Lower lobe of right lung (tissue), 2 donors: ENCODE measurements around the gene DRGX. TPM values are rescaled to one million over a fixed set of nuclear protein-coding genes. Genes with fewer than 3 reads are reported as not detected.

Experiments used
- ATAC-seq, 2 donors: fragments of 200-7000 bp; cut with Tn5 transposase; one replicate each; pipeline ENCODE4 v1.9.1; 2020 to 2022; ENCODE audit warnings: mild to moderate bottlenecking in 2 of 2, moderate library complexity in 2 of 2
- DNase-seq: peaks from one replicate; pipeline ENCODE4 v3.0.0-alpha.2; 2020
- H3K27ac ChIP-seq: fragments of 200-600 bp; one replicate; pipeline ENCODE4 v1.8.0; 2022
- H3K27me3 ChIP-seq: fragments of 200-600 bp; one replicate; pipeline ENCODE4 v1.8.0; 2022; ENCODE audit warnings: low read depth
- H3K36me3 ChIP-seq: fragments of 200-600 bp; one replicate; pipeline ENCODE4 v1.8.0; 2022; ENCODE audit warnings: mild to moderate bottlenecking
- H3K4me1 ChIP-seq: fragments of 200-600 bp; one replicate; pipeline ENCODE4 v1.8.0; 2022
- H3K4me3 ChIP-seq: fragments of 200-600 bp; one replicate; pipeline ENCODE4 v1.8.0; 2022; ENCODE audit warnings: mild to moderate bottlenecking
- H3K9me3 ChIP-seq: fragments of 200-600 bp; one replicate; pipeline ENCODE4 v1.8.0; 2022
- intact Hi-C: fragments of 100-400 bp; cut with DNase I; formaldehyde crosslinking; loops from one replicate; pipeline ENCODE4 v1.11.0; 2022
- total RNA-seq: library from RNA; stranded (reverse); fragmentation: NEBNext Ultra II Directional; extraction: Animal tissue kit (Norgen Biotek cat#: 25700); gene quantifications from one replicate; pipeline ENCODE4 v1.2.1, GENCODE V29; 2021
- TF ChIP-seq, protein P1 (sequence below): fragments of 200-600 bp; IDR thresholded peaks from one replicate; pipeline ENCODE4 v1.8.0; 2022; ENCODE audit warnings: antibody characterized with exemption, mild to moderate bottlenecking
- donor health status: DM: no; HTN: yes; CAD: no; lungs with severe emphysema.

The DRGX gene
- total RNA-seq, 1 donor from 2014 or later = not detected

DNA sequence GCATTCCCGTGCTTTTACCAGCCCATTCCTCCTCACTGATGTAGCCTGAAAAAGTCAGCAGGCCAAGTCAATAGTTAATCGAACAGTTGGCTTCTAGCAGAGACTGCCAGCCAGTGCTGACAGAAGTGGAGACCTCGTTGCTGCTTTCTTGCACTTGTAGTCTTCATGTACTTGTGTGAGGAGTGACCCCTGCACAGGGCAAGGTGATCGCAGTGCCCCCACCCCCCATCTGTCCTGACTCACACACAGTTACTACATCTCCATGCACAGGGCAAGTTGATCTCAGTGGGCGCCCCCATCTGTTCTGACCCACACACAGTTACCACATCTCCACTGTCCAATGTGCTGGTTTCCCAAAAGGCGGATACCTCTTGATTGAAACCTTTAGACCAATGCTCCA, 62.7 kb downstream of the DRGX start:
- H3K36me3 ChIP-seq = no peaks in the 10 kb centered on the region
- ATAC-seq (no peak), DNase-seq (no peak)
- H3K27me3 ChIP-seq = no peaks in the 10 kb centered on the region
- no peak overlapping the region for H3K27ac ChIP-seq
- intact Hi-C loops = no loop called here
- TF ChIP-seq, protein P1, sequence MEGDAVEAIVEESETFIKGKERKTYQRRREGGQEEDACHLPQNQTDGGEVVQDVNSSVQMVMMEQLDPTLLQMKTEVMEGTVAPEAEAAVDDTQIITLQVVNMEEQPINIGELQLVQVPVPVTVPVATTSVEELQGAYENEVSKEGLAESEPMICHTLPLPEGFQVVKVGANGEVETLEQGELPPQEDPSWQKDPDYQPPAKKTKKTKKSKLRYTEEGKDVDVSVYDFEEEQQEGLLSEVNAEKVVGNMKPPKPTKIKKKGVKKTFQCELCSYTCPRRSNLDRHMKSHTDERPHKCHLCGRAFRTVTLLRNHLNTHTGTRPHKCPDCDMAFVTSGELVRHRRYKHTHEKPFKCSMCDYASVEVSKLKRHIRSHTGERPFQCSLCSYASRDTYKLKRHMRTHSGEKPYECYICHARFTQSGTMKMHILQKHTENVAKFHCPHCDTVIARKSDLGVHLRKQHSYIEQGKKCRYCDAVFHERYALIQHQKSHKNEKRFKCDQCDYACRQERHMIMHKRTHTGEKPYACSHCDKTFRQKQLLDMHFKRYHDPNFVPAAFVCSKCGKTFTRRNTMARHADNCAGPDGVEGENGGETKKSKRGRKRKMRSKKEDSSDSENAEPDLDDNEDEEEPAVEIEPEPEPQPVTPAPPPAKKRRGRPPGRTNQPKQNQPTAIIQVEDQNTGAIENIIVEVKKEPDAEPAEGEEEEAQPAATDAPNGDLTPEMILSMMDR = no peak
- H3K4me1 ChIP-seq = no peaks in the 10 kb centered on the region
- no peaks in the 10 kb centered on the region for H3K9me3 ChIP-seq
- H3K4me3 ChIP-seq = no peak overlapping the region

DNA sequence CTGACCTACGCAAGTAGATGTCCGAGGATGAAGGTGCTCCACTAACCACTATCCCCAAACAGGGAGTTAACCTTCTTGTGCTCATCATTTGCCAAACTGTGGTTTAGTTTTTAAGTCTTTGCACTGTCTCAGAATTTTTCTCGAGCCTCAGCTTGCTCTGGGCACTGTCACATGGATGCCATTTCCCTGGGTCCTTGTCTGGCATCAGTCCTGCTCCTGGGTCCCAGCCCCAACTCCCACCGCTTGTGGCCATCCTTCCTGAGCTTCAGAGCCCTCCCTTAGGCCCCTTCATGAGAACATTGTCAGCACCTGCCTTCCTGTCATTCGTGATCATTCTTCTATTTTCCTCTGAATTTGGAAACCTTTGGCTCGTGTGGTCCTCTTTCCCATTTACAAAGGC, 63.1 kb downstream of the DRGX start:
- H3K4me3 ChIP-seq = no peak overlapping the region
- H3K36me3 ChIP-seq = no peaks in the 10 kb centered on the region
- H3K9me3 ChIP-seq = no peaks in the 10 kb centered on the region
- H3K27ac ChIP-seq = no peak overlapping the region
- H3K27me3 ChIP-seq = no peaks in the 10 kb centered on the region
- TF ChIP-seq, protein P1 = no peak
- DNase-seq (no peak), ATAC-seq (no peak)
- intact Hi-C loops = no loop called here
- H3K4me1 ChIP-seq = no peaks in the 10 kb centered on the region

DNA sequence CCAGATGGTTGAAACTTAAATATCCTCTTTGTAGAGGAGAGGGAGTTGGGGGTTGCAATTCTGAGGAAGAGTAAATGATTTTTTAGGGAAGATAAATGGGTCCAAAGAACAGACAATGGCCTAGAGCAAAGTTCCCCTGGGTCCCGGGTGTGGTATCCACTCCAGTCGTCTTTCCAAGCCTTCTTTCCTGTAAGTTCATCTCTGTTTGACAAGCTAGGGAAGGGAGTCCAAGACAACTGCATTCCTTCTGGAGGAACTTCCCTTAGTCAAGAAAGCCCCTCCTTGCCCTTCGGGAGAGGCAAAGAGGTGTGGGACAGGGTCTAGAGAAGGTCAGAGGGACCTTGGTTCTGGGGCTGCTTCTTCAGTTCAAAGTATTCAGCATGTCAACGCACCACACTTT, 63.6 kb downstream of the DRGX start:
- Histone ChIP-seq H3K36me3 (no peaks in the 10 kb centered on the region), H3K9me3 (no peaks in the 10 kb centered on the region), H3K4me3 (no peak overlapping the region), H3K4me1 (no peaks in the 10 kb centered on the region), H3K27ac (no peak overlapping the region), H3K27me3 (no peaks in the 10 kb centered on the region)
- TF ChIP-seq, protein P1 = no peak
- intact Hi-C loops = no loop called here
- ATAC-seq (no peak), DNase-seq (no peak)

DNA sequence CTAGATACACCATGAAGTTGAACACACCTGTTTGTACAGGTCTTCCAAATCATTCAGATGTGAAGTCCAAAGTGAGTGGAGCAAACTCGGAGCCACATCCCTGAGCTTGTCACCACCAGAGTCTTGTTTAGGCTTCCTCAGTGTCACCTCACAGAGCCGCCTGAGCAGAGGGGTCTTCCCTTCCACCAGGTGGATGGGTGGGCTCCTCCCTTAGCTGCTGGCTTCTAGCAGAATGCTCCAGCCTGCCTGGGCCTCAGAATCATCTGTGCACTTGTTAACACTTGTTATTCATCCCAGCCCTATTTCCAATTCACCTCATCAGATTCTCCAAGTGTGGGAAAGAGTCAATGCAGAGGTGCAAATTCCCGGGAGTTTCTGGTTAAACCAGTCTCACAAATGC, 64.5 kb downstream of the DRGX start:
- Histone ChIP-seq H3K9me3 (no peaks in the 10 kb centered on the region), H3K36me3 (no peaks in the 10 kb centered on the region), H3K4me3 (no peak overlapping the region), H3K27ac (no peak overlapping the region), H3K4me1 (no peaks in the 10 kb centered on the region), H3K27me3 (no peaks in the 10 kb centered on the region)
- ATAC-seq (no peak), DNase-seq (no peak)
- intact Hi-C loops = no loop called here
- TF ChIP-seq, protein P1 = no peak

DNA sequence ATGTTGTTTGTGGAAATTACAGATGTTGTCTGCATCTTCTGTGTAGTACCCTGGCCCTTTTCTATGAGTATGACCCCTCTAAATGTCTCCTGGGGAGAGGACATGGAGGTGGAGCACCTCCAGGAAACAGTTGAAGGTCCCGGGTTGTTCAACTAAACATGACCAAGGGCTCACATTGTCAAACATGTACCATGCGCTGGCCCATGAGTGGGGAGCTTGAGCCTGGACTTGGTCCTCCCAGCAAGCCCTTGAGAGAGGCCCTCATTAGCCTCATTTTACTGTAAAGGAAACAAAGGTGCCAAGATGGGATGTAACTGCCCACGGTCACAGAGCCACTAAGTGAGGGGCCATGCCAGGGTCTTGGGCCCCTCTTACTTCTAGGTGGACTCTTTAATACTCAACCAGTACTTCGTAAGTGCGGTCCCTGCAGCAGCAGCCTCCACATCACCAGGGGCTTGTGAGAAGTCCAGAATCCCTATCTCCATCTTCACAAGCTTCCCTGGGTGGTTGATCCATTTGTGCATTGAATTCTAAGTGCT, 65.7 kb downstream of the DRGX start:
- Histone ChIP-seq H3K27me3 (no peaks in the 10 kb centered on the region), H3K36me3 (no peaks in the 10 kb centered on the region), H3K4me3 (no peak overlapping the region), H3K9me3 (no peaks in the 10 kb centered on the region), H3K27ac (no peak overlapping the region), H3K4me1 (no peaks in the 10 kb centered on the region)
- DNase-seq (no peak), ATAC-seq (no peak)
- intact Hi-C loops = no loop called here
- TF ChIP-seq, protein P1 = no peak

DNA sequence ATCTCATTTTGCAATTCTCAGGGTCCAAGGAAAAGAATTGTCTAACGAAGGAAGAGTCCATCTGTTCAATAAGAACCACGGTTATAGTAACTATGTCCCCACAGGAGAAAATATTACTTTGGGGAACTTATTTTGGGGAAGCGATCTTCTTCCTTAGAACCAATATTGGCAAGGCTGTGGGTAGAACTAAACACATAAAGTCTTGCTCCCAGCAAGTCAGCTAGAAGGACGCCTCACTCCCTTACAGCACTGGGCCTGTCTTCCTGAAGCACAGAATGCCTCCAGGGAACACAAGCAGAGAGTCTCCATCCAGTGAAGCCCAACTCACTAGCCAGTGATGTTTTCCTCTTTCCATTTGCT, 66.8 kb downstream of the DRGX start:
- no peak for DNase-seq
- no peaks in the 10 kb centered on the region for H3K36me3 ChIP-seq

More for the DNA sequence above, 66.8 kb downstream of the DRGX start:
- TF ChIP-seq, protein P1 = no peak
- no peaks in the 10 kb centered on the region for H3K27me3 ChIP-seq
- no peak overlapping the region for H3K4me3 ChIP-seq
- intact Hi-C loops = no loop called here
- no peak overlapping the region for H3K27ac ChIP-seq
- no peak for ATAC-seq
- no peaks in the 10 kb centered on the region for H3K9me3 ChIP-seq
- H3K4me1 ChIP-seq = no peaks in the 10 kb centered on the region
